GM12878 (cell line): ENCODE measurements around the gene CR1. TPM values are rescaled to one million over a fixed set of nuclear protein-coding genes. Genes with fewer than 3 reads are reported as not detected.

Experiments
- ATAC-seq: fragments of 200-7000 bp; cut with Tn5 transposase; 3 replicates; pipeline ENCODE4 v1.9.1; 2020; ENCODE audit warnings: mild to moderate bottlenecking, moderate library complexity
- BruUV-seq: library from RNA; stranded (reverse); fragments of 400-500 nt; replicated peaks from 2 replicates; lab custom pipeline; 2021; lab: Mats Ljungman, UMichigan
- CTCF ChIA-PET: fragments of 300-600 bp; sonication (Branson Sonifier 250); formaldehyde crosslinking; extraction: SDS; loops from one replicate; lab custom pipeline; 2021; ENCODE audit warnings: inconsistent platforms; lab: Yijun Ruan, JAX
- POLR2A ChIA-PET: fragments of 350-600 bp; formaldehyde crosslinking; extraction: SDS; loops from one replicate; lab custom pipeline; 2021; ENCODE audit warnings: inconsistent platforms; lab: Charles Lee
- RAD21 ChIA-PET: fragments of 300-600 bp; sonication (Branson Sonifier 250); formaldehyde crosslinking; loops from one replicate; lab custom pipeline; 2023; ENCODE audit warnings: antibody characterized with exemption; ENCODE audit not compliant: unreplicated experiment; lab: Charles Lee
- SMC1A ChIA-PET: fragments of 300-600 bp; sonication (Branson Sonifier 250); formaldehyde crosslinking; loops from one replicate; lab custom pipeline; 2023; ENCODE audit not compliant: unreplicated experiment, uncharacterized antibody; lab: Charles Lee
- DNase-seq: peaks from one replicate; pipeline ENCODE4 v3.0.0-alpha.2; 2011; ENCODE audit warnings: low read depth, low spot score
- FAIRE-seq: peaks from 3 replicates; lab custom pipeline; 2011; peaks lifted over from hg19 to GRCh38; lab: Jason Lieb, UNC
- H2AFZ ChIP-seq: 2 replicates; pipeline ENCODE4 v1.6.0; 2011; ENCODE audit warnings: low read depth, low read length, control low read depth; ENCODE audit not compliant: control insufficient read depth
- H3K27ac ChIP-seq: 2 replicates; pipeline ENCODE4 v1.5.1; 2011; ENCODE audit warnings: control low read depth; ENCODE audit not compliant: control insufficient read depth, insufficient read depth
- H3K27me3 ChIP-seq, 2 experiments: replicated peaks in 1 of 2; 2 replicates each; pipeline versions ENCODE4 v1.6.0 to v1.6.1; 2011; ENCODE audit warnings: low read length in 1 of 2; ENCODE audit not compliant: control insufficient read depth in 2 of 2, insufficient read depth in 2 of 2
- H3K36me3 ChIP-seq, 2 experiments: 2 replicates each; pipeline ENCODE4 v1.5.1; 2011; ENCODE audit warnings: low read length in 1 of 2; ENCODE audit not compliant: control insufficient read depth in 2 of 2, insufficient read depth in 2 of 2
- H3K4me1 ChIP-seq: 2 replicates; pipeline ENCODE4 v1.6.1; 2011; ENCODE audit warnings: mild to moderate bottlenecking, low read length, moderate library complexity, mixed read lengths; ENCODE audit not compliant: control insufficient read depth, insufficient read depth
- H3K4me2 ChIP-seq: 2 replicates; pipeline ENCODE4 v1.6.0; 2011; ENCODE audit warnings: control low read depth; ENCODE audit not compliant: control insufficient read depth, insufficient read depth
- H3K4me3 ChIP-seq: fragments of 200-600 bp; sonication (generic); 2 replicates; pipeline ENCODE4 v1.5.1; 2016
- H3K79me2 ChIP-seq: 2 replicates; pipeline ENCODE4 v1.6.0; 2011; ENCODE audit warnings: low read length; ENCODE audit not compliant: control insufficient read depth, insufficient read depth
- H3K9ac ChIP-seq: 2 replicates; pipeline ENCODE4 v1.8.0; 2011; ENCODE audit warnings: low read length, control low read depth, mixed read lengths; ENCODE audit not compliant: control insufficient read depth, insufficient read depth
- H3K9me3 ChIP-seq: replicated peaks from 3 replicates; pipeline ENCODE4 v1.5.1; 2011; ENCODE audit warnings: mild to moderate bottlenecking, low read length; ENCODE audit not compliant: control insufficient read depth, insufficient read depth
- H4K20me1 ChIP-seq: 2 replicates; pipeline ENCODE4 v1.6.0; 2011; ENCODE audit not compliant: control insufficient read depth, insufficient read depth
- ATF7 ChIP-seq: fragments of 450-650 bp; IDR thresholded peaks from 2 replicates; pipeline ENCODE4 v1.6.1; 2016; ENCODE audit warnings: low read depth, mild to moderate bottlenecking
- BMI1 ChIP-seq: fragments of 450-650 bp; IDR thresholded peaks from 2 replicates; pipeline ENCODE4 v1.6.1; 2016; ENCODE audit warnings: mild to moderate bottlenecking, moderate library complexity, borderline replicate concordance
- CHD1 ChIP-seq: IDR thresholded peaks from 2 replicates; pipeline ENCODE4 v1.6.1; 2012; ENCODE audit warnings: low read depth, low read length, improper control_type of control experiment
- CHD2 ChIP-seq: IDR thresholded peaks from 2 replicates; pipeline ENCODE4 v1.6.1; 2011; ENCODE audit warnings: low read depth, low read length, improper control_type of control experiment, borderline replicate concordance
- EGR1 ChIP-seq, 2 experiments: IDR thresholded peaks; 1 replicate in 1 of 2; 2 replicates in 1 of 2; pipeline ENCODE4 v1.6.1; 2011 to 2012; ENCODE audit warnings: low read depth in 2 of 2, low read length in 2 of 2, borderline replicate concordance in 1 of 2, mild to moderate bottlenecking in 1 of 2, moderate library complexity in 1 of 2
- HSF1 ChIP-seq: fragments of 150-350 bp; IDR thresholded peaks from 2 replicates; pipeline ENCODE4 v1.6.1; 2014; ENCODE audit warnings: mild to moderate bottlenecking, low read depth, low read length
- IKZF1 ChIP-seq: fragments of 450-650 bp; conservative IDR thresholded peaks from 2 replicates; pipeline ENCODE4 v1.6.1; 2017; ENCODE audit warnings: antibody characterized with exemption, mild to moderate bottlenecking
- NFIC ChIP-seq: IDR thresholded peaks from 2 replicates; pipeline ENCODE4 v1.6.1; 2012; ENCODE audit warnings: low read depth, mild to moderate bottlenecking, inconsistent platforms, low read length, moderate library complexity
- NRF1 ChIP-seq: conservative IDR thresholded peaks from 2 replicates; pipeline ENCODE4 v1.6.1; 2011; ENCODE audit warnings: mild to moderate bottlenecking, low read depth, low read length, improper control_type of control experiment
- PAX5 ChIP-seq: IDR thresholded peaks from 2 replicates; pipeline ENCODE4 v1.6.1; 2011; ENCODE audit warnings: low read depth, low read length, borderline replicate concordance
- SPI1 ChIP-seq: IDR thresholded peaks from 2 replicates; pipeline ENCODE4 v1.6.1; 2011; ENCODE audit warnings: low read depth, mild to moderate bottlenecking, low read length, moderate library complexity, borderline replicate concordance; ENCODE audit not compliant: insufficient read depth
- SRF ChIP-seq, 2 experiments: IDR thresholded peaks; 2 replicates each; pipeline ENCODE4 v1.6.1; 2011; ENCODE audit warnings: low read depth in 2 of 2, low read length in 2 of 2, mild to moderate bottlenecking in 1 of 2, moderate library complexity in 1 of 2
- ZNF207 ChIP-seq: fragments of 450-650 bp; IDR thresholded peaks from 2 replicates; pipeline ENCODE4 v1.6.1; 2014; ENCODE audit warnings: antibody characterized with exemption, mild to moderate bottlenecking, borderline replicate concordance
- ZNF24 ChIP-seq: fragments of 450-650 bp; IDR thresholded peaks from 2 replicates; pipeline ENCODE4 v1.6.1; 2017; ENCODE audit warnings: antibody characterized with exemption, mild to moderate bottlenecking
- ZNF384 ChIP-seq: IDR thresholded peaks from 2 replicates; pipeline ENCODE4 v1.6.1; 2012; ENCODE audit warnings: low read depth, mild to moderate bottlenecking, low read length, improper control_type of control experiment, borderline replicate concordance
- WGBS: methylation state at CpG from one replicate; pipeline ENCODE4 v1.1.6; 2016; ENCODE audit warnings: low lambda C conversion rate; ENCODE audit not compliant: insufficient replicate concordance, insufficient coverage; ENCODE audit errors: missing lambda C conversion rate; 5-methylcytosine and 5-hydroxymethylcytosine counted together
- in situ Hi-C: fragments of 300-500 bp; cut with MboI; formaldehyde crosslinking; loops from 9 replicates; pipeline ENCODE4 v1.14.3; 2018; ENCODE audit warnings: mixed read lengths
- intact Hi-C: fragments of 100-400 bp; cut with micrococcal nuclease; formaldehyde crosslinking; loops from one replicate; pipeline ENCODE4 v1.14.2; 2022; ENCODE audit not compliant: unreplicated experiment
- polyA plus RNA-seq, 11 experiments: library from polyadenylated mRNA; depleted of rRNA in 4 of 11; unstranded in 6 of 11; stranded (reverse) in 5 of 11; fragments of >200 nt; fragmentation: Nextera tagmentation in 4 of 11; fragmentation: Illumina TruSeq in 1 of 11; extraction: Ambion mirVana in 4 of 11; extraction: Trizol in 1 of 11; gene quantifications; 1 replicate in 1 of 11; 2 replicates in 10 of 11; pipeline versions ENCODE4 v1.2.1 to v1.2.3, GENCODE V29; 2011 to 2016; ENCODE audit warnings: inconsistent platforms in 2 of 11, missing spikeins in 2 of 11, low read depth in 1 of 11
- total RNA-seq, 4 experiments: library from RNA; depleted of rRNA in 3 of 4; stranded (reverse); fragments of >200 nt in 3 of 4; fragmentation: Illumina TruSeq in 1 of 4; extraction: Trizol in 1 of 4; gene quantifications; 2 replicates each; pipeline versions ENCODE4 v1.2.1 to v1.2.3, GENCODE V29; 2013 to 2021
- TF ChIP-seq, protein P1 (sequence below): fragments of 450-650 bp; formaldehyde crosslinking; IDR thresholded peaks from 2 replicates; pipeline ENCODE4 v1.4.0; 2020; ENCODE audit warnings: mild to moderate bottlenecking, moderate library complexity

The CR1 gene
- total and polyA plus RNA-seq, 10 of the 15 experiments (the other 5 are each of a cell fraction or from before 2014, with no cell fraction given), result 0.30 to 8.0 (median 4.3) TPM

GRCh38 chr1:207659545-207660153, 163.7 kb downstream of the CR1 start:
- in situ Hi-C loops (no loop called here), intact Hi-C loops (no loop called here)
- ChIA-PET POLR2A (interaction anchor here (0.7 kb wide), 1 partner anchor 433 kb away, joined by 3 read pairs; no protein-coding TSS in a partner anchor), SMC1A (no interaction called here), RAD21 (no interaction called here), CTCF (interaction anchor here (0.6 kb wide), 2 partner anchors 39 to 137 kb away, joined by 3 read pairs; no protein-coding TSS in a partner anchor)
- WGBS, result 48% methylated on average over 10 of the region's 10 CpGs
- TF ChIP-seq BMI1 (no peak), ATF7 (no peak), SPI1 (no peak), IKZF1 (no peak), NFIC (no peak), HSF1 (no peak), ZNF24 (no peak), EGR1 (IDR thresholded peaks at IDR 0.05; ENCODE audit: borderline replicate concordance in 1 of 2, low read depth in 2 of 2, low read length in 2 of 2) (no peak), PAX5 (no peak), ZNF384 (no peak), CHD1 (no peak), SRF (IDR thresholded peaks at IDR 0.05; ENCODE audit: low read depth in 2 of 2, low read length in 2 of 2) (no peak), CHD2 (no peak), ZNF207 (no peak), NRF1 (no peak)
- TF ChIP-seq, protein P1, sequence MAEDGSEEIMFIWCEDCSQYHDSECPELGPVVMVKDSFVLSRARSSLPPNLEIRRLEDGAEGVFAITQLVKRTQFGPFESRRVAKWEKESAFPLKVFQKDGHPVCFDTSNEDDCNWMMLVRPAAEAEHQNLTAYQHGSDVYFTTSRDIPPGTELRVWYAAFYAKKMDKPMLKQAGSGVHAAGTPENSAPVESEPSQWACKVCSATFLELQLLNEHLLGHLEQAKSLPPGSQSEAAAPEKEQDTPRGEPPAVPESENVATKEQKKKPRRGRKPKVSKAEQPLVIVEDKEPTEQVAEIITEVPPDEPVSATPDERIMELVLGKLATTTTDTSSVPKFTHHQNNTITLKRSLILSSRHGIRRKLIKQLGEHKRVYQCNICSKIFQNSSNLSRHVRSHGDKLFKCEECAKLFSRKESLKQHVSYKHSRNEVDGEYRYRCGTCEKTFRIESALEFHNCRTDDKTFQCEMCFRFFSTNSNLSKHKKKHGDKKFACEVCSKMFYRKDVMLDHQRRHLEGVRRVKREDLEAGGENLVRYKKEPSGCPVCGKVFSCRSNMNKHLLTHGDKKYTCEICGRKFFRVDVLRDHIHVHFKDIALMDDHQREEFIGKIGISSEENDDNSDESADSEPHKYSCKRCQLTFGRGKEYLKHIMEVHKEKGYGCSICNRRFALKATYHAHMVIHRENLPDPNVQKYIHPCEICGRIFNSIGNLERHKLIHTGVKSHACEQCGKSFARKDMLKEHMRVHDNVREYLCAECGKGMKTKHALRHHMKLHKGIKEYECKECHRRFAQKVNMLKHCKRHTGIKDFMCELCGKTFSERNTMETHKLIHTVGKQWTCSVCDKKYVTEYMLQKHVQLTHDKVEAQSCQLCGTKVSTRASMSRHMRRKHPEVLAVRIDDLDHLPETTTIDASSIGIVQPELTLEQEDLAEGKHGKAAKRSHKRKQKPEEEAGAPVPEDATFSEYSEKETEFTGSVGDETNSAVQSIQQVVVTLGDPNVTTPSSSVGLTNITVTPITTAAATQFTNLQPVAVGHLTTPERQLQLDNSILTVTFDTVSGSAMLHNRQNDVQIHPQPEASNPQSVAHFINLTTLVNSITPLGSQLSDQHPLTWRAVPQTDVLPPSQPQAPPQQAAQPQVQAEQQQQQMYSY (CRISPR knock-in tag), result no peak
- DNase-seq, result no peak
- Histone ChIP-seq H3K4me3 (no peak overlapping the region), H3K27ac (no peak overlapping the region), H2AFZ (no peak overlapping the region), H3K9ac (no peak overlapping the region), H3K79me2 (no peaks in the 10 kb centered on the region), H3K4me2 (no peak overlapping the region), H4K20me1 (no peaks in the 10 kb centered on the region), H3K4me1 (no peaks in the 10 kb centered on the region), H3K27me3 (no peaks in the 10 kb centered on the region), H3K36me3 (no peaks in the 10 kb centered on the region), H3K9me3 (no peaks in the 10 kb centered on the region)
- BruUV-seq, result no TSS peak
- no peak for ATAC-seq
- no peak for FAIRE-seq
